Measurements from ENCODE around the gene SFSWAP. TPM values are rescaled to one million over a fixed set of nuclear protein-coding genes. Genes with fewer than 3 reads are reported as not detected.

The SFSWAP gene
- total RNA-seq, 1 experiment from 2014 or later: 48.1 TPM

DNA sequence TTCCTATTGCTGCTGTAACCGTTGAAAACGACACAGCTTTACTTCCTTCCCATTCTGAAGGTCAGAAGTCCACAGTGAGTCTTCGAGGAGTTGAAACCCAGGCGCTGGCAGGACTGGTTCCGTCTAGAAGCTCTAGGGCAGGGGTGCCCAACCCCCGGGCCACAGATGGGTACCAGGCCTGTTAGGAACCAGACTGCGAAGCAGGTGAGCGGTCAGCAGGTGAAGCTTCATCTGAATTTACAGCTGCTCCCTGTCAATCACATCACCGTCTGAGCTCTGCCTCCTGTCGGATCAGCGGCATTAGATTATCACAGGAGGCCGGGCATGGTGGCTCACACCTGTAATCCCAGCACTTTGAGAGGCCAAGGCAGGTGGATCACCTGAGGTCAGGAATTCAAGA lies 12.6 kb upstream of the SFSWAP start:
- Histone ChIP-seq H4K8ac (replicated peaks; ENCODE audit: insufficient read length, low read depth, low read length) (no peak overlapping the region), H2AK5ac (ENCODE audit: insufficient read length, low read length) (no peak overlapping the region), H3K79me1 (ENCODE audit: insufficient read depth, low read depth, low read length, poor library complexity, severe bottlenecking) (no peaks in the 10 kb centered on the region), H3K18ac (ENCODE audit: insufficient read length, low read depth, low read length) (no peak overlapping the region), H3K27ac (ENCODE audit: insufficient read length, low read depth, low read length) (no peak overlapping the region), H3K9me3 (ENCODE audit: control insufficient read depth, low read depth, low read length) (no peaks in the 10 kb centered on the region), H2BK5ac (ENCODE audit: insufficient read length, low read length) (no peak overlapping the region), H3K9ac (ENCODE audit: extremely low read depth, insufficient read length, low read length) (no peak overlapping the region), H3K4me2 (ENCODE audit: insufficient read depth, insufficient read length, low read length) (no peak overlapping the region), H4K20me1 (ENCODE audit: control insufficient read depth, insufficient read depth, insufficient read length) (no peaks in the 10 kb centered on the region), H3K56ac (ENCODE audit: insufficient read length, low read depth, low read length) (no peak overlapping the region), H2AFZ (ENCODE audit: low read length) (no peak overlapping the region), H3K23ac (ENCODE audit: insufficient read length, low read depth, low read length) (no peak overlapping the region), H4K91ac (ENCODE audit: insufficient read length, low read depth, low read length) (no peak overlapping the region), H4K5ac (ENCODE audit: insufficient read length, low read depth, low read length) (no peak overlapping the region), H3T11ph (ENCODE audit: low read length) (no peak overlapping the region), H2BK15ac (ENCODE audit: low read depth, low read length) (no peak overlapping the region), H3K4me1 (ENCODE audit: insufficient read depth, low read length) (no peaks in the 10 kb centered on the region), H2BK20ac (ENCODE audit: low read depth, low read length, poor library complexity, severe bottlenecking) (no peak overlapping the region), H2BK12ac (ENCODE audit: insufficient read length, low read depth, low read length) (no peak overlapping the region), H3K27me3 (ENCODE audit: insufficient read depth, low read length) (no peaks in the 10 kb centered on the region), H2BK120ac (ENCODE audit: low read depth, low read length, poor library complexity, severe bottlenecking) (no peak overlapping the region), H3K79me2 (ENCODE audit: insufficient read depth, low read length) (no peaks in the 10 kb centered on the region), H3K14ac (ENCODE audit: insufficient read depth, low read length) (no peak overlapping the region), H3K23me2 (ENCODE audit: insufficient read length, low read depth, low read length, poor library complexity, severe bottlenecking) (no peaks in the 10 kb centered on the region), H3K4ac (ENCODE audit: low read depth, low read length) (no peak overlapping the region)
- H3K27ac Mint-ChIP-seq: no peak overlapping the region
- no CpG with 5 or more reads among the region's 12 CpGs for WGBS (ENCODE audit: extremely low coverage, insufficient read length, low lambda C conversion rate)
- no peaks in the 10 kb centered on the region for H3K36me3 Mint-ChIP-seq (ENCODE audit: insufficient read depth in 1 of 3, low read depth in 3 of 3)
- TF ChIP-seq, protein P1, sequence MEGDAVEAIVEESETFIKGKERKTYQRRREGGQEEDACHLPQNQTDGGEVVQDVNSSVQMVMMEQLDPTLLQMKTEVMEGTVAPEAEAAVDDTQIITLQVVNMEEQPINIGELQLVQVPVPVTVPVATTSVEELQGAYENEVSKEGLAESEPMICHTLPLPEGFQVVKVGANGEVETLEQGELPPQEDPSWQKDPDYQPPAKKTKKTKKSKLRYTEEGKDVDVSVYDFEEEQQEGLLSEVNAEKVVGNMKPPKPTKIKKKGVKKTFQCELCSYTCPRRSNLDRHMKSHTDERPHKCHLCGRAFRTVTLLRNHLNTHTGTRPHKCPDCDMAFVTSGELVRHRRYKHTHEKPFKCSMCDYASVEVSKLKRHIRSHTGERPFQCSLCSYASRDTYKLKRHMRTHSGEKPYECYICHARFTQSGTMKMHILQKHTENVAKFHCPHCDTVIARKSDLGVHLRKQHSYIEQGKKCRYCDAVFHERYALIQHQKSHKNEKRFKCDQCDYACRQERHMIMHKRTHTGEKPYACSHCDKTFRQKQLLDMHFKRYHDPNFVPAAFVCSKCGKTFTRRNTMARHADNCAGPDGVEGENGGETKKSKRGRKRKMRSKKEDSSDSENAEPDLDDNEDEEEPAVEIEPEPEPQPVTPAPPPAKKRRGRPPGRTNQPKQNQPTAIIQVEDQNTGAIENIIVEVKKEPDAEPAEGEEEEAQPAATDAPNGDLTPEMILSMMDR (conservative IDR thresholded peaks at IDR 0.05): no peak
- no peaks in the 10 kb centered on the region; a peak in 1 of 5 replicates for H3K9me3 Mint-ChIP-seq
- no peak for DNase-seq
- no peaks in the 10 kb centered on the region for H3K4me1 Mint-ChIP-seq
- H3K4me3 Mint-ChIP-seq: no peak overlapping the region
- peaks cover 13% of the 10 kb centered on the region for H3K27me3 Mint-ChIP-seq (ENCODE audit: low read depth)

Data from H9 (cell line).